GM12891 (cell line): ENCODE measurements around the gene ANKRD29. TPM values are rescaled to one million over a fixed set of nuclear protein-coding genes. Genes with fewer than 3 reads are reported as not detected.

ENCODE experiments used
- DNase-seq: peaks from one replicate; pipeline ENCODE4 v3.0.0; 2011; ENCODE audit warnings: low spot score; ENCODE audit not compliant: insufficient read length
- FAIRE-seq: peaks from 2 replicates; lab custom pipeline; 2011; peaks lifted over from hg19 to GRCh38; lab: Jason Lieb, UNC
- PAX5 ChIP-seq: IDR thresholded peaks from 2 replicates; pipeline ENCODE4 v1.6.1; 2011; ENCODE audit warnings: low read length, moderate library complexity, mild to moderate bottlenecking; ENCODE audit not compliant: insufficient read depth, severe bottlenecking
- POLR2A ChIP-seq: IDR thresholded peaks from 2 replicates; pipeline ENCODE4 v1.6.1; 2011; ENCODE audit warnings: low read depth, low read length, control low read depth
- POLR2AphosphoS5 ChIP-seq: IDR thresholded peaks from 2 replicates; pipeline ENCODE4 v1.6.1; 2011; ENCODE audit warnings: low read depth, low read length, control low read depth
- POU2F2 ChIP-seq: IDR thresholded peaks from 2 replicates; pipeline ENCODE4 v1.6.1; 2011; ENCODE audit warnings: low read depth, mild to moderate bottlenecking, control low read depth, low read length, moderate library complexity
- SPI1 ChIP-seq: IDR thresholded peaks from 2 replicates; pipeline ENCODE4 v1.6.1; 2011; ENCODE audit warnings: low read depth, low read length, control low read depth
- TAF1 ChIP-seq: IDR thresholded peaks from 2 replicates; pipeline ENCODE4 v1.6.1; 2011; ENCODE audit warnings: low read depth, low read length, control low read depth
- polyA plus RNA-seq: library from polyadenylated mRNA; unstranded; fragments of >200 nt; gene quantifications from one replicate; pipeline ENCODE4 v1.2.1, GENCODE V29; 2012; ENCODE audit warnings: low read depth, missing spikeins, inconsistent platforms; ENCODE audit not compliant: missing spikeins

ANKRD29 gene
- 0.85 TPM for polyA plus RNA-seq

GRCh38 chr18:23662309-23663263 is at the start of gene ANKRD29:
Gene ANKRD29 (minus strand): TSS chr18:23662911. CDS start chr18:23662730, 181 bp downstream.
- peak; percentile 41 for DNase-seq
- TF ChIP-seq SPI1, result no peak
- no peak for TF ChIP-seq POLR2A
- TF ChIP-seq PAX5, result no peak
- TF ChIP-seq POLR2AphosphoS5, result no peak
- no peak for TF ChIP-seq POU2F2
- TF ChIP-seq TAF1, result no peak
- FAIRE-seq, result peak; percentile 9

GRCh38 chr18:23712445-23712844 is 49.7 kb upstream of the ANKRD29 start:
- no peak for TF ChIP-seq TAF1
- TF ChIP-seq POLR2AphosphoS5, result no peak
- no peak for TF ChIP-seq POU2F2
- TF ChIP-seq SPI1, result no peak
- no peak for TF ChIP-seq POLR2A
- TF ChIP-seq PAX5, result no peak
- DNase-seq, result no peak
- peak; percentile 33 for FAIRE-seq

GRCh38 chr18:23711426-23711825 is 48.7 kb upstream of the ANKRD29 start:
- FAIRE-seq, result no peak
- DNase-seq, result no peak
- TF ChIP-seq TAF1, result no peak
- TF ChIP-seq SPI1, result no peak
- no peak for TF ChIP-seq POLR2A
- TF ChIP-seq POU2F2, result no peak
- no peak for TF ChIP-seq PAX5
- TF ChIP-seq POLR2AphosphoS5, result no peak

- TF ChIP-seq POLR2AphosphoS5, result no peak
- FAIRE-seq, result no peak
- no peak for DNase-seq
These were observed 48.2 kb upstream of the ANKRD29 start for GRCh38 chr18:23710946-23711345.

GRCh38 chr18:23710068-23710527 is 47.4 kb upstream of the ANKRD29 start:
- DNase-seq, result no peak
- TF ChIP-seq SPI1, result no peak
- TF ChIP-seq POU2F2, result no peak
- TF ChIP-seq POLR2A, result no peak
- no peak for TF ChIP-seq PAX5
- TF ChIP-seq POLR2AphosphoS5, result no peak
- TF ChIP-seq TAF1, result no peak
- no peak for FAIRE-seq

GRCh38 chr18:23706971-23707640 is 44.4 kb upstream of the ANKRD29 start:
- DNase-seq, result no peak
- no peak for FAIRE-seq
- TF ChIP-seq POU2F2 (no peak), SPI1 (no peak), POLR2A (no peak), PAX5 (no peak), TAF1 (no peak), POLR2AphosphoS5 (no peak)

- no peak for DNase-seq
- TF ChIP-seq TAF1 (no peak), POLR2AphosphoS5 (no peak), PAX5 (no peak), POU2F2 (no peak), POLR2A (no peak), SPI1 (no peak)
- FAIRE-seq, result no peak
These were observed 42.1 kb upstream of the ANKRD29 start for GRCh38 chr18:23704806-23705205.

- no peak for FAIRE-seq
- TF ChIP-seq POU2F2, result no peak
- no peak for TF ChIP-seq POLR2AphosphoS5
- no peak for TF ChIP-seq SPI1
- TF ChIP-seq TAF1, result no peak
- no peak for TF ChIP-seq POLR2A
- TF ChIP-seq PAX5, result no peak
- DNase-seq, result no peak
These were observed 41.3 kb upstream of the ANKRD29 start for GRCh38 chr18:23703987-23704384.
